Stimulated activated CD4-positive, alpha-beta T cell treated with anti-CD3 and anti-CD28 coated beads, Interleukin-4, amount 100 ng/mL, for 48 hours (primary cell): ENCODE data around the gene MBP.

Experiments used
- DNase-seq, 2 donors: peaks; one replicate each; pipeline ENCODE4 v3.0.0-alpha.2; 2020; ENCODE audit warnings: low read depth in 2 of 2

MBP gene

DNA sequence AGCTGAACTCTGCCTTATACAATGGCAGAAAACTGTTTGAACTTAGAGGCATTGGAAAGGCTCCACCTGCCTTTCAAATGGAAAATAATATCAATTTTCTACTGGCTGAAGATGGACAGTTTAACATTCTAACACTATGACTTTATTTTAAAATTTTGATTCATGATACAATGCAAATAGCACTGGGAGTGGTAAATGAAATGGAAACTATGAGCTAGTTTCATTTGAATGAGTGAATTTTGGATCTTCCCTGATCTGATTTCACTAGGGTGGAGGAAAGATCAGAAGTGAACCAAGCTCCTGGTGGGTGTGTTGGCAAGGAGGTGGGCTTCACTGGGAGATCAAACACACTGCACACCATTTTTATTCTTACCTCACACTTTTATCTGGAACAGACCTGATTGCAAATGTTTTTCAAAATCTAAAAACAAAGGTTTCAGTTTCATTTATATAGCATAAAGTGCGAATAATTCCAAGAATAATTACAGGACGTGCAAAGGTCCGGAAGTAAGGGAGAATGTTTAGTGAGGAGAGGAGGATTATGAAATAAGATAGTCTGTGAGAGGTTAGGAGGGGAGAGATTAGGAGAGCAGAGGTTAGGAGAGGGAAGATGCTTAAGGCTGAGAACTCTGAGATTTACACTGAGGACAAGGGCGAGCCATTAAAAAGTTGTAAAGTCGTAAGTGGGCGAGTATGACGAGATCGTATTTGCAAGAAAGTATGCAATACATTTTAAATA, 18.6 kb upstream of the MBP start:
- DNase-seq: no peak

DNA sequence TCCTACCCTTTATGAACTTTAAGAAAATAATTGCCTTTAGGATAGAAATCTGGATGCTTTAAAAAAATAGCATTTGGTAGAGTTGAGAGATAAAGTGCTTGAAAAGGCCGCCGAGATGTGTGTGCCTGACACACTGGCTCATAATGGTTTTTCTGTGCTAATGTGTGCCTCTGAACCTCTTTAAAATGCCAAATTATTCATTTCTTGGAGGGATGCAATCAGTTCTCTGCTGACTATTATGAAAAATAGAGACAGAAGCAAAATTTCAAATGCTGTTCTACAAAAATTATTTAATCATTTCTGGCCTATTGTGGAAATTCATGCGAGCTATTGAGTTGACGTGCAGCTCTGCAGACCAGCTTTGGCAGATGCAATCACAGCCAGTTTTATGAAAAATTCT, 18.0 kb upstream of the MBP start:
- no peak for DNase-seq

DNA sequence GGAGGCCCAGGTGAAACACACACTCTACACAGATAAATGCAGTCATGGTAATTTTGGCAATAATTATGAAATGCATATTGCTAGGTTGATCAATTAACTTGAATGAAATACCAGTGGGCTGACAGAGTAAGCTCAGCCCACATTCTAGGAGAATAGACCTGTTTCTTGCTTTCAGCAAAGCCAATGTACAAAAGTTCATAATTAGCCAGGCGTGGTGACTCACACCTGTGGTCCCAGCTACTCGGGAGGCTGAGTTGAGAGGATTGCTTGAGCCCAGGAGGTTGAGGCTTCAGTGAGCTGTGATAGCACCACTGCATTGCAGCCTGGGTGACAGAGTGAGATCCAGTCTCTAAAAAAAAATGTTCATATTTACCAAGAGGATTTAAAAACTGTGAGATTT, 15.7 kb upstream of the MBP start:
- no peak for DNase-seq

DNA sequence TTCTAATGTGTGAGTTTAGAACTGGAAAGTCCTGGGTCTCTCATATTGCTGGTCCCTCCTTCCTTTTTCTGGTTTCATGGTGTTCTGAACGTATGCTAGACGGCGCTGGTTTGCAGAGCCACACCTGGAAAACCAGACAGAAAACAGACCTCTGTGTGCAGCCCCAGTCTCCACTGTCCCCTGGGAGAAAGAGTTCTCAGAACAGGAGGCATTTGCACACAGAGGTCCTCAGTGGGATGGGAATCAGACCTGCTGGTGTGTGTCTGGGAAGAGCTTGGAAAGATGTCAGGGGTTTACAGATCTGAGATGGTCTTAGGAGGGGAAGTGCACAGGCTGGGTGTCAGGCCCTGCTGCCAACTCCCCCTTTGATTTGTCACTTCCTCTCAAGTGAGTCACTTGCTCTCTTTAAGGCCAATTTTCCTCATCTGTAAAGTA, 14.9 kb upstream of the MBP start:
- DNase-seq: no peak

DNA sequence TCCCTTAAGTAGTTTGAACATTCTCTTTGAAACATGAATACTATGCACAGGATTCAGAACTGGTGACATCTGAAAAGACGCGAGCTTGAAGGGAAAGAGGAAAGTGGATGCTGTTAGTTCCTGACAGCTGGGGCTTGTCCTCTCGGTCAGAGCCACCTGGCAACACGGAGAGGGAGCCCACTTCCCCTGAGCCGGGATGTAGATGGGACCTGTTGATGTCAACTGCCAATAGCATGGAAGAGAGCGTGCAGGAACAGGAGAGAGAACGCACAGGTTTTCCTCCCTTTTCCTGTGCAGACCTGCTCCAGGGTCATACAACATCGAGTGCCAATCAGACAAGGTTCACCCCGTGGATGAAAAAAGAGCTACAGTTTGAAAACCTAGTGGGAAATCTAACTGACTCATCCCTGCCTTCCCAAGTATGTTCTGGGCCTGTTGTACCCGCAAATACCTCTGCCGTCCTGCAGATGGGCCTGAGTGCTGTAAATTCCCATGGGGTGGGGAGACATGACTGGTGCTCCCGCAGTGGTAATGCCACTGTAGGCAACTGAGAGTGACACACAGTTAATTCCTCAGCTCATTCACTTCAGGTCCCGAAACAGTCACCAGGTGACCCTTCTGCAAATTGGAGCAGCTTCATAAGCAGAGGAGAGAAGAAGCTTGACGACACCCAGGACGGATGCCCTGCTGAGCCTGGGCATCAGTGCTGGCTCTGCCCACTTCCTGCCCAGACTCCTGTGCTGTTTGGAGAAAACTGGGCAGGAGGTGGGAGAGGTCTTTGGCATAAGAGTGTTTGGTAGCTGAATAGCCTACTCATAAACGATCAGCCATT, 13.9 kb upstream of the MBP start:
- DNase-seq: no peak

DNA sequence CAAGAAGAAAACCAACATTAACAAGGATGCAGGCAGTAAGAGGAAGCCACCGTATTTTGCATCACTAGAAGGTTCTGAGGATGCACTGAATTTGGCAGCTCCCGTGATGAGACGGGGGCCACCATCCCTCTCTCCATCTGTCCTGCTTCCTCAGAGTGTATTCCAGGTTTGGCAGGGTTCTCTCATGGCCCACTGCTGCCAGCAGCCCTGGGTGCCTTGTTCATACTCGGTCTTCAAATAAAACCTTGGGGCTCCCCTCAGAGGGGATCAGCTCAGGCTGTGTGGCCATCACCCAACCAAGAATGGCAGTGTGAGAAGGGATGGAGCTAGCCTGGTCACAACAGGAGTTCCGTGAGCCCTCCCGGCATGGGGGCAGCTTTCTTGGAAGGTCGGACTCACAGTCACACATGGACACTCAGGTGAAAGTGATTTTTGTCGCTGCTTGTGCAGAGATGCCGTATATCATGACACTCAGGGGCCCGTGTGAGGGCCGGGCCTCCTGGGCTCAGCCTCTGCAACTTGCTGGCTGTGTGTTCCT, 12.8 kb upstream of the MBP start:
- no peak for DNase-seq

DNA sequence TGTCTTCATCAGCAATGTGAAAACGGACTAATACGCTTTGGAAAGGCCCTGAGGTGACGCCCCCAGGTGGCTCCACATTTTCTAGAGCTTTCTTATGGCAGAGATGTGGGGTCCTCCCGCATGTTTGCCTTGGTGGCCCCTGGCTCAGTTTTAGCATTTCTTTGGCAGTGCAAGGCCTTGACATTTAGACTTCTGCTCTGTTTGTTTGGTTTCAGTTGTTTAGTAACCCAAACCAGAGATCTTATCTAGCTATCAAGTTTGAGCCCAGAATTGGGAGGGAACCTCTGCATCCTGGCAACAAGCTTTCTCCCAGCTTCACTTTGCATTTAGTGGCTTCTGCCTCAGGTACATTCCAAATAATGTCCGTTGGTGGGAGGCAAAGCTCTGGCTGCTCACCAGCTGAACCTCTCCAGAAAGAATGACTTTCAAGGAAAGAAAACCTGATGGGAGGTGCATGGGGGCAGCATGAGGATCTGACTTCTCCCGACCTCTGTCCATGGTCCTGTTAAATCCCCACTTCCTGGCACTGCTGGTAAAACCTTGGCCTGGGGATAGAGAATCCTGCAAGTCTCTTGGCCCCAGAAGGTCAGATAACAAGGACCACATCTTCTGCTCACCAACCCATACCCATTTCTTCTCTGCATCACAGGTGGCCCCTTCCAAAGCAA, 12.0 kb upstream of the MBP start:
- DNase-seq: no peak

DNA sequence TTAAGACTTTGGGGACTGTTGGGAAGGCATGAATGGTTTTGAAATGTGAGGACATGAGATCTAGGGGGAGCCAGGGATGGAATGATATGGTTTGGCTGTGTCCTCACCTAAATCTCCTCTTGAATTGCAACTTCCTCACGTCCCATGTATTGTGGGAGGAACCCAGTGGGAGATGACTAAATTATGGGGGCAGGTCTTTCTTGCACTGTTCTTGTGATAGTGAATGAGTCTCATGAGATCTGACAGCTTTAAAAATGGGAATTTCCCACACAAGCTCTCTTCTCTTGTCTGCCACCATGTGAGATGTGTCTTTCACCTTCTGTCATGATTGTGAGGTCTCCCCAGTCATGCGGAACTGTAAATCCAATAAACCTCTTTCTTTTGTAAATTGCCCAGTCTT, 11.5 kb upstream of the MBP start:
- DNase-seq: no peak

DNA sequence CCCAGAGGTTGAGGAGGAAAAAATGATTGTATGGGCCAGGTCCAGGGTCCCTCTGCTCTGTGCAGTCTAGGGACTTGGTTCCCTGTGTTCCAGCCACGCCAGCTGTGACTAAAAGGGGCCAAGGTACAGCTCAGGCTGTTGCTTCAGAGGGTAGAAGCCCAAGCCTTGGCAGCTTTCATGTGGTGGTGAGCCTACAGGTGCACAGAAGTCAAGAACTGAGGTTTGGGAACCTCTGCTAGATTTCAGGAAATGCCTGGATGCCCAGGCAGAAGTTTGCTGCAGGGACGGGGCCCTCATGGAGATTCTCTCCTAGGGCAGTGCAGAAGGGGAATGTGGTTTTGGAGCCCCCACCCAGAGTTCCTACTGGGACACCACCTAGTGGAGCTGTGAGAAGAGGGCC, 10.6 kb upstream of the MBP start:
- no peak for DNase-seq

DNA sequence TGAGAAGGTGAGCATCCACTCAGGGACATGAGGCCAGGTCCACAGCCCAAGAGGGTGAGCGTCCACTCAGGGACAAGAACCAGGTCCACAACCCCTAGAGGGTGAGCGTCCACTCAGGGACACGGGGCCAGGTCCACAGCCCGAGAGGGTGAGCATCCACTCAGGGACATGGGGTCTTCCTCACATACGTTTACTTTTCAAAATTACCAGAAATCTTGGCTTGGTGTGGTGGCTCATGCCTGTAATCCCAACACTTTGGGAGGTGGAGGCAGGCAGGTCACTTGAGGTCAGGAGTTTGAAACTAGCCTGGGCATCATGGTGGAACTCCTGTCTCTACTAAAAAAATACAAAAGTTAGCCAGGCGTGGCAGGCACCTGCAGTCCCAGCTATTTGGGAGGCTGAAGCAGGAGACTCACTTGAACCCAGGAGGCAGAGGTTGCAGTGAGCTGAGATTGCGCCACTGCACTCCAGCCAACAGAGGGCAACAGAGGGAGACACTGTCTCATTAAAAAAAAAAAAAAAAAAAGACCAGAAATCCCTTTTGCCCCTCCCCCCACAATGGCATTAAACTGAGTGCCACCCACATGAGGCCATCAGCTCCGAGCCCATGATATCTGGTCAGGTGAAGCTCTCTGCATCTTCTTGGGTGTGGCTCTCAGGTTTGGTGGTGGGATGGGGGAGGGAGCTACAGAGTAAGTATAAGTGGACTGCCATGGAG, 9.0 kb upstream of the MBP start:
- no peak for DNase-seq

DNA sequence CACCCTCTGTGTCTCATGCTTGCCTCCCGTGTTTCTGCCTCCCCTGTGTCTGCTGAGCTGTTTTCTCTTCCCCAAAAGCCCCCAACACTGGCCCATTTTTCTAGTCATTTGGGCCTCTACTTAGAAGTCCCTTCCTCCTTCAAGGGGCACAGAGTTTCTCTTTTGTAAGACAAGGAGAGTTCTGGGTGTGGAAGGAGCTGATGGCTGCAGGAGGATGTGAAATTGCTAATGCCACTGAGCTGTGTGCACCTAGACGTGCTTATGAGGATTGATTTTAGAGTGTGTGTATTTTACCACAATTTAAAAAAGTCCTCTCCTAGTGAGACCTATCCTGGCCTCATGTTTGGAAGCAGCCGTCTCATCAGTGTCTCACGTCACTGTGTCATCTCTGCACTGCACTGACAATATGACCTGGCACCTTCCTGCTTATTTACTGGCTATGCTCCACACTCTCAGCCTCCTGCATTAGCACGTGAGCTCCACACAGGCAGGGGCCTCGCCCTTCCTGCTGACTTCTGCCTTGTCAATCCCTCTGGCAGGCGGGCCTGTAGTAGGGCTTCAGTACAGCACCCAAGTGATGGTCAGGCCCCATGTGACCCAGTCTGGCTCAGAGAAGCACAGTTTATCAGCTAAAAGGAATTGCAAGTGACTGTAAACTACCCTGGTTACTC, 8.0 kb upstream of the MBP start:
- DNase-seq: no peak

DNA sequence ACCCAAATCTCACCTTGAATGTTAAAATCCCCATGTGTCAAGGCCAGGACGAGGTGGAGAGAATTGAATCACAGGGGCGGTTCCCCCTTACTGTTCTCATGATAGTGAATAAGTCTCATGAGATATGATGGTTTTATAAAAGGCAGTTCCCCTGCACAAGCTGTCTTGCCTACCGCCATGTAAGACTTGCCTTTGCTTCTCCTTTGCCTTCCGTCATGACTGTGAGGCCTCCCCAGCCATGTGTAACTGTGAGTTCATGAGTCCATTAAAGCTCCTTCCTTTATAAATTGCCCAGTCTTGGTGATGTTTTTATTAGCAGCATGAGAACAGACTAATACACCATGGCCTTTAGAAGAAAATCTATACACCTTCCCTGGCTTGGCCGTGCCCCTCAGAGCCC, 7.4 kb upstream of the MBP start:
- DNase-seq: no peak

DNA sequence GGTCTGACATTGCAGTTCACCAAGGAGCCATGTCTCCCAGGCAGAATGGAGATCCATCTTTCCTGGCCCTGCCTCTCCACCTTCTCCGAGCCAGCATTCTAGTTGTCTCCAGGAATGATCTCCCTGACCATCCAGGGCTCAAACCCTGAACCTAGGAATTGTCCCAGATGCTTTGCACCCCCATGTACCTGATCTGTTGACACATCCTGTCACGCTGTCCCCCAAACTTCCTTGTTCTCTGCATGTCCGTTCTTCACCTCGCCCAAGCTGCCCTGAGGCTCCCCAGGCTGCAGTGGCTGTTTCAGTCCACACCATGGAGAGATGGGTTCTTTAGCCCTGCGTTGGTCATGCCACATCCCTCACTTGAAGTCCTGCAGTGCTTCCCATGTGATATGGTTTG, 7.0 kb upstream of the MBP start:
- DNase-seq: no peak

DNA sequence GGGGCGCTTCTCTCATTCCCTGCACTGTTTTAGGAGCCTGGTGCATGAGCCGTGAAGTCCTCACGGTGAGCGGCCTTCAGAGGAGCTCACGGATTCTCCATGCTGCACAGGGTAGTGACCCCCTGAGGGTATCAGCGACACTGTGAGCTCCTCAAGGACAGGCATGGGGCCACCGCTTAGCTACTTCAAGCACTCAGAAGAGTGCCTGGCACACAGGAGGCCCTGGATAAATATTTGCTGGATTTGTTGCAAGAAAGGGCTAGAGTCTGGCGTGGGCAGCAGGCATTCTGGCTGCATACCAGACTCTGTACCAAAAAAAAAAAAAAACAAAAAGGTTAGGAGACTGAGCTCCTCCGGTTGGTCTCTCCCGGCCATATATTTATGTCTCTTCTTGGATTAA, 5.7 kb upstream of the MBP start:
- DNase-seq: no peak

DNA sequence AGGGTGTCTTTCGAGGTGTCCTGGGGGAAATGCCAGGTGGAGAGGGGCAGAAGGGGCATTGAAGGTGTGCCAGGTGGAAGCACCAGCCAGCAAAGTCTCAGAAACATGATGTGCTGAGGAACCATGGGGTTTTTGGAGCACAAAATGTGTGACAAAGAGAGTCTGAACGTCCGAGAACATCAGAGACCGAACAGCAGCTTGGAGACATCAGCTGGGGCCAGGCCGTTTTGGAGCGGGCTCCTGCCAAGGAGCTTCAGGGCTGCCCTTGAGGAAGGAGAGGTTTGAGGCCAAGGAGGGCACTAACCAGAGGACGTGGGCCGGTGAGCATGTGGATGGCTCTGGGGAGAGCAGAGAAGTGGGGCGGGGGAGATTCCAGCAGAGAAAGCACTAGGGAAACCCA, 5.3 kb upstream of the MBP start:
- no peak for DNase-seq

DNA sequence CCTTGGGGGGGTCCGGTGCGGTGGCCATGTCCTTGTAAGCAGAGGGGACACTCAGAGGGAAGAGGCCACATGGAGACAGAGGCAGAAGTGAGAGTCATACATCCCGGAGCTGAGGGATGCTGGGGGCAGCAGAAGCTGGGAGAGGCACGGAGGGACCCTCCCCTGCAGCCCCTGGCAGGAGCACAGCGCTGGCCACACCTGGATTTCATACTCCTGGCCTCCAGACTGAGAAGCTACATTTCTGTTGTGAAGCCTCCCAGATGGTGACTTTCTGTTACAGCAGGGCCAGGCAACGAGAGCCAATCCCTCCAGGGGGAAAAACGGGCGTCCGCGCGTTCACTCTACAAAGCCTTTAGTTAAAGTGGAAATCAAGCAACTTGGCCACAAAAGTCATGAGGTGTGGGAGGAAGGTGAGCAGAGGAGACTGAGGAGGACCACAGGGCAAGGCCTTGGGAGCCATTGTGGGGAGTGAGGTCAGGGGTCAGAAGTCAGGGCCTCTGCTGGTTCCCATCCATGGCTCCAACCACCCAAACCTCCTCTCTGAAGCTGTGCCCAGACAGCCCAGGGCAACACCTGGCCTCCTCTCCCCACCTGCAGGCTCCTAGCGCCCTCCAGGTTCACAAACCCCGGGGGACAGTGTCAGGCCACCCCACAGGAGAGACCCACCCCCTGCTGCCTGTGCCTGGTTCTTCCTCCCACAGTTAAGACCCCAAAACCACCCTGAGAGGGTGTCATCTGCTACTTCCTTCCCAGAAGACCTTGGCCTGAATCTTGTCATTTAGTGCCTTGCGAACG, 4.5 kb upstream of the MBP start:
- DNase-seq: no peak

DNA sequence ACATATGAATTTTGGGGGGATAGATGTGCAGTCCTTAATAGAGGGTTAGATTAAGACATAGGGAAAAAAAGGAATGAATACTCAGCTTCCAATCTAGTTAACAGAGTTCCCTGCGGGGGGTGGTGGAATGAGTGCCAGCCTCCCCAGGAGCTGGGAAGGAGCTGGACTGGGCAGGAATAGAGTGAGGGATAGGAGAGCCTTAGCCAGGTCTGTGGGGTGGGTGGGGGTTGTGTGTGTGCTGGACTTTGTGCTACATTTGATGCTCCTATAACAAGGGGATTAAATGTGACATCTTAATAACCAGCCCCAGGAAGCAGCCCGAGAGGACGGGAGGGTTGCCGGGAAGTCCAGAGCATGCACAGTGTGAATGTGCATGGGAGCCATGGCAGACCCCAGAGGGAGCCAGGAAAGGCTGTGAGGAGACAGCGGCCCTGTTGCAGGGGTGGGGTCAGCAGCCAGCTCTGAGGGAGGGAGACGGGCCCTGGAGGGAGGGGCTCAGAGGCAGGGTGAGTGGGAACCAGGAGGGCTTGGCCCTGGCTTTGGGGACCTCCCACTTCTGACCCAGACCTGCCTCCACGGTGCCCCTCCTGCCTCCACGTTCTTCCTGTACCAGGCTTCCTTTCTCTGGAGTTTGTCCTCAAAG, 3.6 kb upstream of the MBP start:
- DNase-seq: no peak

DNA sequence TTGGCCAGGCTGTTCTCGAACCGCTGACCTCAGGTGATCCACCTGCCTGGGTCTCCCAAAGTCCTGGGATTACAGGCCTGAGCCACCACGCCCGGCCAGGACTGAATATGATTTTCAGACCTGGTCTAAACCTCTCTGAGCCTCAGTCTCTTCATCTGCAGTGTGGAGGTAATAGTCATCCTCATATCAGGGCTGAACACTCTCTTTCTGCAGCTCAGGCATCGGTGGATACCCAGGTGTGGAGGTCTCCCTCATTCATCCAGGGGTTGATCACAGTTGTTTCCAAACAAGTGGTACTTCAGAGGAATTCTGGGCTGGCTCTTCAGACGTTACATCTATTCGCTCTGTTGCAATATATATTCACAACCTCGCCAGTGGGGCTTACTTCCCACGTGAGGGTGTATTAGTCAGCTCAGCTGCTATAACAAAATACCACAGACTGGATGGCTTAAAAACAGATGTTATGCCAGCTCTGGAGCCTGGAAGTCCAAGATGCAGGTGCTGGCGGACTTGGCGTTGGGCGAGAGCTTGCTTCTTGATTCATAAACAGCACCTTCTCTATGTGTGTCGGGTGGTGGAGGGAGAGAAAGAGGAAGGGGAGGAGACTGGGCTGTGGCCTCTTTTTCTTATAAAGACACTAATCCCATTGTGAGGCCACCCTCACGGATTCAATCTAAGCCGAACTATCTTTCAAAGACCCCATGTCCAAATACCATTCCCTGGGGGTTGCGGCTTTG, 2.9 kb upstream of the MBP start:
- no peak for DNase-seq

DNA sequence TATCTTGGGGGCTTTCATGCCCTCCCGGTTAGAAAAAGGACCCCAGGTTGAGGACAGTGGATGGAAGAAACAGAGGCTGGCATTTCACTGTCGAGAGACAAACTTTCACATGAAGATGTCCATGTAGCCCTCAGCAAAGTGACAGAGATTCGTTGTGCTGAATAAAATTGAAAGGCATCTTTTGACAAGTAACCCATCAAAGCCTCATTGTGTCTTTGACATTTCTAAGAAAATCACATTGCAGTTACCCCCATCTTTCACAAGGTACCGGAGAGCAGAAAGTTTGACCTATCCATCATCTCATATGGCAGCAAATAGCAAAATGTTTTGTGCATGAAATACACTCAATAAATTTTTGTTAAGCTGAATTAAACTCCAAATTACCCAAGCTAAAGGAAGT, 2.0 kb upstream of the MBP start:
- DNase-seq: no peak
